GM21528 (cell line): Measurements from ENCODE around the gene GPC3.

Experiments
- ATAC-seq: cut with Tn5 transposase; IDR thresholded peaks from one replicate; pipeline ENCODE4 v1.9.1; 2021; ENCODE audit warnings: mild to moderate bottlenecking, moderate library complexity; ENCODE audit not compliant: unreplicated experiment, low FRiP score

Gene GPC3

GRCh38 chrX:133715715-133716114 lies 269.7 kb downstream of the GPC3 start:
- no peak for ATAC-seq

- no peak for ATAC-seq
Observed at GRCh38 chrX:133709501-133709900, 275.9 kb downstream of the GPC3 start.

- no peak for ATAC-seq
Observed at GRCh38 chrX:133706890-133707289, 278.5 kb downstream of the GPC3 start.

- ATAC-seq = no peak
Observed at GRCh38 chrX:133702230-133702629, 283.2 kb downstream of the GPC3 start.

GRCh38 chrX:133699023-133699728 lies 286.2 kb downstream of the GPC3 start:
- no peak for ATAC-seq

GRCh38 chrX:133698298-133698697 lies 287.1 kb downstream of the GPC3 start:
- ATAC-seq = no peak

GRCh38 chrX:133697656-133698055 lies 287.7 kb downstream of the GPC3 start:
- ATAC-seq = no peak

GRCh38 chrX:133689997-133690599 lies 295.3 kb downstream of the GPC3 start:
- no peak for ATAC-seq

GRCh38 chrX:133685822-133686221 lies 299.6 kb downstream of the GPC3 start:
- no peak for ATAC-seq

GRCh38 chrX:133681897-133682296 lies 303.5 kb downstream of the GPC3 start:
- no peak for ATAC-seq

GRCh38 chrX:133681421-133681820 lies 304.0 kb downstream of the GPC3 start:
- ATAC-seq = no peak

GRCh38 chrX:133677123-133678063 lies 308.0 kb downstream of the GPC3 start:
- no peak for ATAC-seq

- no peak for ATAC-seq
Observed at GRCh38 chrX:133676344-133677122, 308.9 kb downstream of the GPC3 start.

GRCh38 chrX:133674726-133675470 lies 310.5 kb downstream of the GPC3 start:
- no peak for ATAC-seq

GRCh38 chrX:133670383-133670782 lies 315.0 kb downstream of the GPC3 start:
- ATAC-seq = no peak

GRCh38 chrX:133669214-133669613 lies 316.2 kb downstream of the GPC3 start:
- ATAC-seq = no peak

GRCh38 chrX:133668225-133668931 lies 317.0 kb downstream of the GPC3 start:
- ATAC-seq = no peak

GRCh38 chrX:133666256-133666655 lies 319.1 kb downstream of the GPC3 start:
- ATAC-seq = no peak
